ENCODE data around the gene DNAH10. TPM values are rescaled to one million over a fixed set of nuclear protein-coding genes. Genes with fewer than 3 reads are reported as not detected.

The DNAH10 gene
- total RNA-seq, 1 donor from 2014 or later = 0.54 TPM

DNA sequence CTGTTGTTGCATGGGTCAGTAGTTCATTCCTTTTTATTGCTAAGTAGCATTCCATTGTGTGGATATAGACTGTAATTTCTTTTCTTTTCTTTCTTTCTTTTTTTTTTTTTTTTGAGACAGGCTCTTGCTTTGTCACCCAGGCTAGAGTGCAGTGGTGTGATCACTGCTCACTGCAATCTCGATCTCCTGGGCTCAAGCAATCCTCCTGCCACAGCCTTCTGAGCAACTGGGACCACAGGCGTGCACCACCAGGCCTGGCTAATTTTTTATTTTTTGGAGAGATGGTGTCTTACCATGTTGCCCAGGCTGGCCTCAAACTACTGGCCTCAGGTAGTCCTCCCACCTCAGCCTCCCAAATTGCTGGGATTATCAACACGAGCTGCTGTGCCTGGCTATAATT is 44.8 kb upstream of the DNAH10 start:
- Histone ChIP-seq H3K27me3 (ENCODE audit: insufficient read depth, low read length) (no peaks in the 10 kb centered on the region), H3K9ac (ENCODE audit: low read length) (no peak overlapping the region), H4K20me1 (ENCODE audit: insufficient read depth, low read length) (peaks cover 18% of the 10 kb centered on the region), H3K4me2 (ENCODE audit: low read length) (no peak overlapping the region), H3K27ac (ENCODE audit: low read depth, low read length) (no peak overlapping the region), H3K9me3 (ENCODE audit: insufficient read depth, low read depth, low read length) (no peaks in the 10 kb centered on the region), H2AFZ (ENCODE audit: low read depth, low read length) (no peak overlapping the region), H3K4me3 (ENCODE audit: insufficient read depth, low read depth, low read length) (no peak overlapping the region), H3K4me1 (ENCODE audit: insufficient read depth, low read length) (peaks cover 7% of the 10 kb centered on the region), H3K79me2 (ENCODE audit: insufficient read depth, low read length) (peaks cover 28% of the 10 kb centered on the region), H3K36me3 (ENCODE audit: insufficient read depth, low read length) (peaks cover 3% of the 10 kb centered on the region)
- no peak overlapping the region for H3K4me3 Mint-ChIP-seq (ENCODE audit: unreplicated experiment)
- DNase-seq (ENCODE audit: low read depth) (no peak), FAIRE-seq (no peak)
- no peaks in the 10 kb centered on the region for H3K27me3 Mint-ChIP-seq (ENCODE audit: low read depth, unreplicated experiment)
- no peaks in the 10 kb centered on the region for H3K9me3 Mint-ChIP-seq (ENCODE audit: unreplicated experiment)
- peaks cover 16% of the 10 kb centered on the region for H3K4me1 Mint-ChIP-seq (ENCODE audit: low read depth, unreplicated experiment)
- H3K36me3 Mint-ChIP-seq (ENCODE audit: low read depth, unreplicated experiment) = no peaks in the 10 kb centered on the region
- TF ChIP-seq EZH2 (IDR thresholded peaks at IDR 0.05; ENCODE audit: insufficient read depth, low read length) = no peak
- no peak for TF ChIP-seq CTCF (IDR thresholded peaks at IDR 0.05; ENCODE audit: insufficient read depth, low read depth, low read length)
- no peak overlapping the region for H3K27ac Mint-ChIP-seq (ENCODE audit: unreplicated experiment)

- no peak overlapping the region for H3K4me3 Mint-ChIP-seq (ENCODE audit: unreplicated experiment)
- peak overlapping the region; percentile 47 for H3K27ac Mint-ChIP-seq (ENCODE audit: unreplicated experiment)
- Histone ChIP-seq H3K27me3 (ENCODE audit: insufficient read depth, low read length) (no peaks in the 10 kb centered on the region), H3K9me3 (ENCODE audit: insufficient read depth, low read depth, low read length) (no peaks in the 10 kb centered on the region), H3K36me3 (ENCODE audit: insufficient read depth, low read length) (peaks cover 7% of the 10 kb centered on the region), H3K4me1 (ENCODE audit: insufficient read depth, low read length) (no peaks in the 10 kb centered on the region), H3K79me2 (ENCODE audit: insufficient read depth, low read length) (peaks cover 6% of the 10 kb centered on the region), H3K9ac (ENCODE audit: low read length) (no peak overlapping the region), H3K27ac (ENCODE audit: low read depth, low read length) (no peak overlapping the region), H2AFZ (ENCODE audit: low read depth, low read length) (no peak overlapping the region), H4K20me1 (ENCODE audit: insufficient read depth, low read length) (peaks cover 4% of the 10 kb centered on the region), H3K4me2 (ENCODE audit: low read length) (no peak overlapping the region), H3K4me3 (ENCODE audit: insufficient read depth, low read depth, low read length) (no peak overlapping the region)
- H3K36me3 Mint-ChIP-seq (ENCODE audit: low read depth, unreplicated experiment) = no peaks in the 10 kb centered on the region
- H3K4me1 Mint-ChIP-seq (ENCODE audit: low read depth, unreplicated experiment) = peaks cover 4% of the 10 kb centered on the region
- H3K27me3 Mint-ChIP-seq (ENCODE audit: low read depth, unreplicated experiment) = no peaks in the 10 kb centered on the region
- DNase-seq (ENCODE audit: low read depth) (no peak), FAIRE-seq (no peak)
- no peaks in the 10 kb centered on the region for H3K9me3 Mint-ChIP-seq (ENCODE audit: unreplicated experiment)
- TF ChIP-seq CTCF (IDR thresholded peaks at IDR 0.05; ENCODE audit: insufficient read depth, low read depth, low read length) = no peak
- no peak for TF ChIP-seq EZH2 (IDR thresholded peaks at IDR 0.05; ENCODE audit: insufficient read depth, low read length)
Measured at GRCh38 chr12:123720141-123720814, 41.8 kb upstream of the DNAH10 start.

GRCh38 chr12:123721245-123721644 is 40.9 kb upstream of the DNAH10 start:
- Histone ChIP-seq H4K20me1 (ENCODE audit: insufficient read depth, low read length) (peaks cover 4% of the 10 kb centered on the region), H3K9ac (ENCODE audit: low read length) (no peak overlapping the region), H3K4me1 (ENCODE audit: insufficient read depth, low read length) (no peaks in the 10 kb centered on the region), H3K9me3 (ENCODE audit: insufficient read depth, low read depth, low read length) (no peaks in the 10 kb centered on the region), H3K4me3 (ENCODE audit: insufficient read depth, low read depth, low read length) (no peak overlapping the region), H2AFZ (ENCODE audit: low read depth, low read length) (no peak overlapping the region), H3K27me3 (ENCODE audit: insufficient read depth, low read length) (no peaks in the 10 kb centered on the region), H3K27ac (ENCODE audit: low read depth, low read length) (no peak overlapping the region), H3K36me3 (ENCODE audit: insufficient read depth, low read length) (peaks cover 12% of the 10 kb centered on the region), H3K4me2 (ENCODE audit: low read length) (no peak overlapping the region), H3K79me2 (ENCODE audit: insufficient read depth, low read length) (peaks cover 6% of the 10 kb centered on the region)
- Mint-ChIP-seq H3K4me1 (ENCODE audit: low read depth, unreplicated experiment) (peaks cover 1% of the 10 kb centered on the region), H3K27ac (ENCODE audit: unreplicated experiment) (no peak overlapping the region), H3K9me3 (ENCODE audit: unreplicated experiment) (no peaks in the 10 kb centered on the region), H3K36me3 (ENCODE audit: low read depth, unreplicated experiment) (peaks cover 3% of the 10 kb centered on the region), H3K27me3 (ENCODE audit: low read depth, unreplicated experiment) (no peaks in the 10 kb centered on the region), H3K4me3 (ENCODE audit: unreplicated experiment) (no peak overlapping the region)
- FAIRE-seq = no peak
- TF ChIP-seq CTCF (IDR thresholded peaks at IDR 0.05; ENCODE audit: insufficient read depth, low read depth, low read length) = no peak
- no peak for TF ChIP-seq EZH2 (IDR thresholded peaks at IDR 0.05; ENCODE audit: insufficient read depth, low read length)
- no peak for DNase-seq (ENCODE audit: low read depth)

All from astrocyte (in vitro differentiated cells and primary cell).